Neural progenitor cell (in vitro differentiated cells): ENCODE measurements around the gene COL25A1.

Source experiments
- CTCF ChIP-seq: fragments of 200-600 bp; sonication (generic); IDR thresholded peaks from 2 replicates; pipeline ENCODE4 v1.5.1; 2017; ENCODE audit warnings: antibody characterized with exemption, mild to moderate bottlenecking
- EZH2 ChIP-seq: fragments of 200-600 bp; sonication (generic); IDR thresholded peaks from 2 replicates; pipeline ENCODE4 v1.6.1; 2017; ENCODE audit warnings: antibody characterized with exemption, mild to moderate bottlenecking, moderate library complexity
- EZH2phosphoT487 ChIP-seq: fragments of 200-600 bp; sonication (generic); IDR thresholded peaks from 2 replicates; pipeline ENCODE4 v1.6.1; 2017; ENCODE audit warnings: antibody characterized with exemption

GRCh38 chr4:108954880-108955279 is 347.6 kb downstream of the COL25A1 start:
- TF ChIP-seq EZH2 (no peak), CTCF (no peak), EZH2phosphoT487 (no peak)
